Breast epithelium (tissue), 4 donors: ENCODE data around the gene TPM2. TPM values are rescaled to one million over a fixed set of nuclear protein-coding genes. Genes with fewer than 3 reads are reported as not detected.

Source experiments
- DNase-seq, 2 donors: peaks; one replicate each; pipeline ENCODE4 v3.0.0-alpha.2; 2019; ENCODE audit warnings: low spot score in 2 of 2
- H3K27ac ChIP-seq, 2 donors: fragments of 200-600 bp; sonication (generic) in 1 of 2; one replicate each; pipeline ENCODE4 v1.5.1; 2016 to 2019; ENCODE audit warnings: mild to moderate bottlenecking in 1 of 2
- H3K27me3 ChIP-seq, 2 donors: fragments of 200-600 bp; sonication (generic) in 1 of 2; one replicate each; pipeline versions ENCODE4 v1.5.1 to v1.6.0; 2017 to 2019; ENCODE audit warnings: control low read depth in 1 of 2, mild to moderate bottlenecking in 1 of 2
- H3K36me3 ChIP-seq: fragments of 200-600 bp; one replicate; pipeline ENCODE4 v1.5.1; 2019
- H3K4me1 ChIP-seq, 2 donors: fragments of 200-600 bp; sonication (generic); one replicate each; pipeline ENCODE4 v1.5.1; 2016 to 2019; ENCODE audit warnings: control low read depth in 1 of 2
- H3K4me3 ChIP-seq, 3 donors: fragments of 200-600 bp; sonication (generic); 1 replicate in 2 of 3; 2 replicates in 1 of 3; pipeline ENCODE4 v1.5.1; 2016 to 2019; ENCODE audit warnings: mild to moderate bottlenecking in 3 of 3, moderate library complexity in 2 of 3
- H3K9me3 ChIP-seq, 2 donors: fragments of 200-600 bp; sonication (generic) in 1 of 2; one replicate each; pipeline ENCODE4 v1.5.1; 2016 to 2019; ENCODE audit warnings: control low read depth in 1 of 2
- POLR2A ChIP-seq: fragments of 450-650 bp; IDR thresholded peaks from one replicate; pipeline ENCODE4 v1.6.1; 2016; ENCODE audit warnings: antibody characterized with exemption, mild to moderate bottlenecking, moderate library complexity
- POLR2AphosphoS5 ChIP-seq, 3 donors: sonication (generic); formaldehyde crosslinking; IDR thresholded peaks; one replicate each; pipeline ENCODE4 v1.6.1; 2017; ENCODE audit warnings: antibody characterized with exemption in 3 of 3
- intact Hi-C: fragments of 100-400 bp; cut with DNase I; formaldehyde crosslinking; loops from one replicate; pipeline ENCODE4 v1.15.1; 2023; ENCODE audit warnings: low total_unique reads
- total RNA-seq, 3 donors: library from RNA; depleted of rRNA; stranded (reverse); fragments of >200 nt; gene quantifications; one replicate each; pipeline ENCODE4 v1.1.0, GENCODE V29; 2016
- TF ChIP-seq, protein P1 (sequence below), 3 donors: fragments of 450-650 bp; IDR thresholded peaks; one replicate each; pipeline ENCODE4 v1.5.1; 2016 to 2017; ENCODE audit warnings: antibody characterized with exemption in 3 of 3, mild to moderate bottlenecking in 3 of 3, moderate library complexity in 3 of 3

The TPM2 gene
- total RNA-seq, 3 donors from 2014 or later = 143 to 402 (median 258) TPM

DNA sequence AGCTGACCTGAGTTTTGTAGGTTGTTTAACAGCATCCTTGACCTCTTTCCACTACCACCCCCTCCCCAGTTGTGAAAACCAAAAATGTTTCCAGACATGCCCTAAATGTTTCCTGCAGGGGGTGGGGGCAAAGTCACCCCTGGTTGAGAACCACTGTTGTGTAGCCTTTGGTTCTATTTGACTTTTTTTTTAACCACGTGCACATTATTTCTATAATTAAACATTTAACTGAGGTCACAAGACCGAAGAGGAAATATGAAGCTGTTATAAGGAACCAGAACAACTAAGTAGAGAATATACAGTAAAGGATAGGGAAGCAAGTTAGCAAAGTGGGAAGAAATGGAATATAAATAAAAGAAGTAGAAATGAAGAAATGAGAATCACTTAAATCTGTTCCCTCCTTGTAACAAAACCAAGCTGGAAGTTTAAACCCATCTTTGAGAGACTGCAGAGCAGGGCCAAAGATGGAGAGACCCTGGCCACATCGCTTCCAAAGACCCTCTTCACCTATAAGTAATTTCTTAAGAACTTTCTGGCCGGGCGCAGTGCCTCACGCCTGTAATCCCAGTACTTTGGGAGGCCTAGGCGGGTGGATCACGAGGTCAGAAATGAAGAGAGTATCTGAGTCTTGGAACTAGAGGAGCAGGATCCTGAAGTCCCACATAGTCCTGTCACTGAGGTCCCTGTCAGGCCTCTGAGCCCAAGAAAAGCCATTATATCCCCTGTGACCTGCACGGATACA lies 53.4 kb downstream of the TPM2 start:
- H3K36me3 ChIP-seq = no peaks in the 10 kb centered on the region
- DNase-seq = no peak
- H3K4me3 ChIP-seq = no peak overlapping the region
- no peaks in the 10 kb centered on the region for H3K27me3 ChIP-seq
- intact Hi-C loops = no loop called here
- TF ChIP-seq POLR2AphosphoS5 (IDR thresholded peaks at IDR 0.05) (no peak), POLR2A (no peak)
- TF ChIP-seq, protein P1, sequence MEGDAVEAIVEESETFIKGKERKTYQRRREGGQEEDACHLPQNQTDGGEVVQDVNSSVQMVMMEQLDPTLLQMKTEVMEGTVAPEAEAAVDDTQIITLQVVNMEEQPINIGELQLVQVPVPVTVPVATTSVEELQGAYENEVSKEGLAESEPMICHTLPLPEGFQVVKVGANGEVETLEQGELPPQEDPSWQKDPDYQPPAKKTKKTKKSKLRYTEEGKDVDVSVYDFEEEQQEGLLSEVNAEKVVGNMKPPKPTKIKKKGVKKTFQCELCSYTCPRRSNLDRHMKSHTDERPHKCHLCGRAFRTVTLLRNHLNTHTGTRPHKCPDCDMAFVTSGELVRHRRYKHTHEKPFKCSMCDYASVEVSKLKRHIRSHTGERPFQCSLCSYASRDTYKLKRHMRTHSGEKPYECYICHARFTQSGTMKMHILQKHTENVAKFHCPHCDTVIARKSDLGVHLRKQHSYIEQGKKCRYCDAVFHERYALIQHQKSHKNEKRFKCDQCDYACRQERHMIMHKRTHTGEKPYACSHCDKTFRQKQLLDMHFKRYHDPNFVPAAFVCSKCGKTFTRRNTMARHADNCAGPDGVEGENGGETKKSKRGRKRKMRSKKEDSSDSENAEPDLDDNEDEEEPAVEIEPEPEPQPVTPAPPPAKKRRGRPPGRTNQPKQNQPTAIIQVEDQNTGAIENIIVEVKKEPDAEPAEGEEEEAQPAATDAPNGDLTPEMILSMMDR (IDR thresholded peaks at IDR 0.05) = no peak
- H3K9me3 ChIP-seq = no peaks in the 10 kb centered on the region
- H3K4me1 ChIP-seq = no peaks in the 10 kb centered on the region
- no peak overlapping the region for H3K27ac ChIP-seq

- H3K9me3 ChIP-seq = no peaks in the 10 kb centered on the region
- TF ChIP-seq POLR2A = no peak
- TF ChIP-seq, protein P1 (IDR thresholded peaks at IDR 0.05) = no peak
- TF ChIP-seq POLR2AphosphoS5 (IDR thresholded peaks at IDR 0.05) = no peak
- no peaks in the 10 kb centered on the region for H3K36me3 ChIP-seq
- DNase-seq = no peak
- intact Hi-C loops = no loop called here
- no peak overlapping the region for H3K4me3 ChIP-seq
- no peaks in the 10 kb centered on the region for H3K4me1 ChIP-seq
- H3K27me3 ChIP-seq = no peaks in the 10 kb centered on the region
- no peak overlapping the region for H3K27ac ChIP-seq
Measured at GRCh38 chr9:35635730-35636129, 54.0 kb downstream of the TPM2 start.

Other genes starting within 250 kb of the TPM2 start
- gene RUSC2, start 199.8 kb downstream of the TPM2 start, total RNA-seq = 10 to 100 TPM; 17.0 to 17.1 (median 17.1) TPM
- 10 to 100 TPM; 26.5 to 50.4 (median 33.8) TPM for gene TESK1, start 84.7 kb downstream of the TPM2 start, total RNA-seq
- gene CD72, start 71.5 kb downstream of the TPM2 start, total RNA-seq = 1 to 10 TPM; 3.6 to 6.4 (median 5.1) TPM
- 1 to 10 TPM; 1.2 to 3.2 (median 1.3) TPM for gene SIT1, start 39.0 kb downstream of the TPM2 start, total RNA-seq
- gene RMRP, start 31.9 kb downstream of the TPM2 start, total RNA-seq = 1,000 to 10,000 TPM; 1,664 to 2,064 (median 2,058) TPM
- 100 to 1,000 TPM in 1 of 3 donors, 10 to 100 TPM in 2; 18.3 to 102 (median 35.4) TPM for gene CCDC107, start 31.6 kb downstream of the TPM2 start, total RNA-seq
- 1 to 10 TPM in 1 of 3 donors, under 1 TPM in 2; 0.59 to 1.6 (median 0.80) TPM for gene ARHGEF39, start 24.7 kb downstream of the TPM2 start, total RNA-seq
- 1 to 10 TPM in 1 of 3 donors, under 1 TPM in 1, not detected in 1; 0.16 to 5.0 TPM for gene CA9, start 16.0 kb downstream of the TPM2 start, total RNA-seq
- 100 to 1,000 TPM; 163 to 497 (median 215) TPM for gene TLN1, start 42.3 kb upstream of the TPM2 start, total RNA-seq
- 10 to 100 TPM; 46.4 to 49.9 (median 47.2) TPM for gene CREB3, start 42.7 kb upstream of the TPM2 start, total RNA-seq
- gene GBA2, start 59.3 kb upstream of the TPM2 start, total RNA-seq = 10 to 100 TPM; 44.5 to 63.8 (median 57.0) TPM
- 10 to 100 TPM; 16.7 to 20.1 (median 17.4) TPM for gene RGP1, start 59.4 kb upstream of the TPM2 start, total RNA-seq
- not detected for gene MSMP, start 64.4 kb upstream of the TPM2 start, total RNA-seq
- 10 to 100 TPM; 10.2 to 34.2 (median 14.7) TPM for gene NPR2, start 101.7 kb upstream of the TPM2 start, total RNA-seq
- gene SPAG8, start 122.3 kb upstream of the TPM2 start, total RNA-seq = 1 to 10 TPM; 1.1 to 2.2 (median 1.3) TPM
- gene HINT2, start 125.1 kb upstream of the TPM2 start, total RNA-seq = 10 to 100 TPM; 25.0 to 55.7 (median 32.1) TPM
- under 1 TPM in 1 of 3 donors, not detected in 2; 0.15 TPM for gene FAM221B, start 138.8 kb upstream of the TPM2 start, total RNA-seq
- gene TMEM8B, start 139.3 kb upstream of the TPM2 start, total RNA-seq = 1 to 10 TPM; 4.9 to 7.9 (median 6.7) TPM
- gene OR13J1, start 180.5 kb upstream of the TPM2 start, total RNA-seq = not detected
- gene HRCT1, start 216.3 kb upstream of the TPM2 start, total RNA-seq = 10 to 100 TPM in 2 of 3 donors, 1 to 10 TPM in 1; 3.4 to 16.0 (median 12.8) TPM
- gene SPAAR, start 219.6 kb upstream of the TPM2 start, total RNA-seq = 10 to 100 TPM in 1 of 3 donors, 1 to 10 TPM in 2; 4.8 to 13.4 (median 8.6) TPM